Liver (tissue), 3 donors: ENCODE measurements around the gene TMEM167A.

Source experiments
- EGR1 ChIP-seq, 2 donors: IDR thresholded peaks; 2 replicates each; pipeline ENCODE4 v1.6.1; 2016 to 2018; ENCODE audit warnings: antibody characterized with exemption in 2 of 2, low read depth in 2 of 2
- FOXA1 ChIP-seq: IDR thresholded peaks from 2 replicates; pipeline ENCODE4 v1.6.1; 2016; ENCODE audit warnings: antibody characterized with exemption
- NR2F2 ChIP-seq: IDR thresholded peaks from 2 replicates; pipeline ENCODE4 v1.6.1; 2016; ENCODE audit warnings: antibody characterized with exemption
- RAD21 ChIP-seq, 2 donors: IDR thresholded peaks; 2 replicates each; pipeline ENCODE4 v1.6.1; 2016; ENCODE audit warnings: antibody characterized with exemption in 2 of 2, mild to moderate bottlenecking in 2 of 2
- SP1 ChIP-seq: IDR thresholded peaks from 2 replicates; pipeline ENCODE4 v1.6.1; 2018; ENCODE audit warnings: antibody characterized with exemption, mild to moderate bottlenecking
- TAF1 ChIP-seq: conservative IDR thresholded peaks from 2 replicates; pipeline ENCODE4 v1.6.1; 2016; ENCODE audit warnings: antibody characterized with exemption, mild to moderate bottlenecking
- YY1 ChIP-seq: IDR thresholded peaks from 2 replicates; pipeline ENCODE4 v1.6.1; 2016; ENCODE audit warnings: antibody characterized with exemption, mild to moderate bottlenecking
- TF ChIP-seq, protein P1 (sequence below): fragments of 150-350 bp; IDR thresholded peaks from 2 replicates; pipeline ENCODE4 v1.5.1; 2017; ENCODE audit warnings: improper control_type of control experiment, low read depth, low read length; ENCODE audit not compliant: missing input control
- TF ChIP-seq, protein P2 (sequence below): IDR thresholded peaks from 2 replicates; pipeline ENCODE4 v1.6.1; 2016; ENCODE audit warnings: antibody characterized with exemption, mild to moderate bottlenecking
- donor health status: healthy.
- donor health status: healthy.

DNA sequence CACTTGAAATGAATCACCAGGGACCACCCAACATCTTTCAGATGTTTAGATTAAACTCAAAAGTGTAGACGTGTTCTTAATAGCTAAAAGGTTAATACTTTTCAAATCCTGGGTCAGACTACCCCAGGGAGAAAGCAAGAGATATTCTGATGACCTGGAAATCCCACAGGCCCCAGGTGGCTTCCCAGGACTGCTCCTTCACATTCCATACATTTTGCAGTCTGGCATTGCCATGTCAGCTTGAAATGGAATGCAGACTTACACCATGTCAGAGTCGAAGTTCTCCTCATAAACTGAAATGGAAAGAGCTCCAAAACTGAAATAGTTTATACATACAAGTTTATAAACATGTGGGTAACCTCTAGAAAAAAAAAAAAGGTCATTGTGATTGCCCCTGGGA lies 61.5 kb downstream of the TMEM167A start:
- TF ChIP-seq, protein P1, sequence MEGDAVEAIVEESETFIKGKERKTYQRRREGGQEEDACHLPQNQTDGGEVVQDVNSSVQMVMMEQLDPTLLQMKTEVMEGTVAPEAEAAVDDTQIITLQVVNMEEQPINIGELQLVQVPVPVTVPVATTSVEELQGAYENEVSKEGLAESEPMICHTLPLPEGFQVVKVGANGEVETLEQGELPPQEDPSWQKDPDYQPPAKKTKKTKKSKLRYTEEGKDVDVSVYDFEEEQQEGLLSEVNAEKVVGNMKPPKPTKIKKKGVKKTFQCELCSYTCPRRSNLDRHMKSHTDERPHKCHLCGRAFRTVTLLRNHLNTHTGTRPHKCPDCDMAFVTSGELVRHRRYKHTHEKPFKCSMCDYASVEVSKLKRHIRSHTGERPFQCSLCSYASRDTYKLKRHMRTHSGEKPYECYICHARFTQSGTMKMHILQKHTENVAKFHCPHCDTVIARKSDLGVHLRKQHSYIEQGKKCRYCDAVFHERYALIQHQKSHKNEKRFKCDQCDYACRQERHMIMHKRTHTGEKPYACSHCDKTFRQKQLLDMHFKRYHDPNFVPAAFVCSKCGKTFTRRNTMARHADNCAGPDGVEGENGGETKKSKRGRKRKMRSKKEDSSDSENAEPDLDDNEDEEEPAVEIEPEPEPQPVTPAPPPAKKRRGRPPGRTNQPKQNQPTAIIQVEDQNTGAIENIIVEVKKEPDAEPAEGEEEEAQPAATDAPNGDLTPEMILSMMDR = no peak
- no peak for TF ChIP-seq SP1
- TF ChIP-seq YY1 = no peak
- no peak for TF ChIP-seq TAF1
- no peak for TF ChIP-seq NR2F2
- TF ChIP-seq FOXA1 = no peak
- TF ChIP-seq, protein P2, sequence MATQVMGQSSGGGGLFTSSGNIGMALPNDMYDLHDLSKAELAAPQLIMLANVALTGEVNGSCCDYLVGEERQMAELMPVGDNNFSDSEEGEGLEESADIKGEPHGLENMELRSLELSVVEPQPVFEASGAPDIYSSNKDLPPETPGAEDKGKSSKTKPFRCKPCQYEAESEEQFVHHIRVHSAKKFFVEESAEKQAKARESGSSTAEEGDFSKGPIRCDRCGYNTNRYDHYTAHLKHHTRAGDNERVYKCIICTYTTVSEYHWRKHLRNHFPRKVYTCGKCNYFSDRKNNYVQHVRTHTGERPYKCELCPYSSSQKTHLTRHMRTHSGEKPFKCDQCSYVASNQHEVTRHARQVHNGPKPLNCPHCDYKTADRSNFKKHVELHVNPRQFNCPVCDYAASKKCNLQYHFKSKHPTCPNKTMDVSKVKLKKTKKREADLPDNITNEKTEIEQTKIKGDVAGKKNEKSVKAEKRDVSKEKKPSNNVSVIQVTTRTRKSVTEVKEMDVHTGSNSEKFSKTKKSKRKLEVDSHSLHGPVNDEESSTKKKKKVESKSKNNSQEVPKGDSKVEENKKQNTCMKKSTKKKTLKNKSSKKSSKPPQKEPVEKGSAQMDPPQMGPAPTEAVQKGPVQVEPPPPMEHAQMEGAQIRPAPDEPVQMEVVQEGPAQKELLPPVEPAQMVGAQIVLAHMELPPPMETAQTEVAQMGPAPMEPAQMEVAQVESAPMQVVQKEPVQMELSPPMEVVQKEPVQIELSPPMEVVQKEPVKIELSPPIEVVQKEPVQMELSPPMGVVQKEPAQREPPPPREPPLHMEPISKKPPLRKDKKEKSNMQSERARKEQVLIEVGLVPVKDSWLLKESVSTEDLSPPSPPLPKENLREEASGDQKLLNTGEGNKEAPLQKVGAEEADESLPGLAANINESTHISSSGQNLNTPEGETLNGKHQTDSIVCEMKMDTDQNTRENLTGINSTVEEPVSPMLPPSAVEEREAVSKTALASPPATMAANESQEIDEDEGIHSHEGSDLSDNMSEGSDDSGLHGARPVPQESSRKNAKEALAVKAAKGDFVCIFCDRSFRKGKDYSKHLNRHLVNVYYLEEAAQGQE = no peak
- no peak for TF ChIP-seq RAD21 (IDR thresholded peaks at IDR 0.05)
- no peak for TF ChIP-seq EGR1 (IDR thresholded peaks at IDR 0.05; ENCODE audit: low read depth in 2 of 2)
